ENCODE results near the gene CAMTA1. TPM values are rescaled to one million over a fixed set of nuclear protein-coding genes. Genes with fewer than 3 reads are reported as not detected.

CAMTA1 gene
- polyA plus RNA-seq, 3 donors from 2014 or later, result 52.7 to 89.0 (median 71.0) TPM

GRCh38 chr1:7387053-7387927 lies 602.0 kb downstream of the CAMTA1 start:
- Mint-ChIP-seq H3K27me3 (ENCODE audit: low read depth in 3 of 3) (peaks cover 0 to 2% (median 0%) of the 10 kb centered on the region in 3 donors), H3K9me3 (no peaks in the 10 kb centered on the region), H3K27ac (no peak overlapping the region), H3K4me3 (no peak overlapping the region), H3K4me1 (no peaks in the 10 kb centered on the region), H3K36me3 (no peaks in the 10 kb centered on the region)
- no peak for DNase-seq

GRCh38 chr1:7388141-7388487 lies 602.9 kb downstream of the CAMTA1 start:
- H3K36me3 Mint-ChIP-seq, result no peaks in the 10 kb centered on the region
- H3K4me3 Mint-ChIP-seq, result no peak overlapping the region
- DNase-seq, result no peak
- H3K27ac Mint-ChIP-seq, result no peak overlapping the region
- H3K9me3 Mint-ChIP-seq, result no peaks in the 10 kb centered on the region
- no peaks in the 10 kb centered on the region for H3K4me1 Mint-ChIP-seq
- H3K27me3 Mint-ChIP-seq (ENCODE audit: low read depth in 3 of 3), result peaks cover 0 to 2% (median 0%) of the 10 kb centered on the region in 3 donors

GRCh38 chr1:7388488-7389185 lies 603.4 kb downstream of the CAMTA1 start:
- Mint-ChIP-seq H3K27ac (no peak overlapping the region), H3K9me3 (no peaks in the 10 kb centered on the region), H3K4me3 (no peak overlapping the region), H3K4me1 (no peaks in the 10 kb centered on the region), H3K27me3 (ENCODE audit: low read depth in 3 of 3) (peaks cover 0 to 2% (median 0%) of the 10 kb centered on the region in 3 donors), H3K36me3 (no peaks in the 10 kb centered on the region)
- DNase-seq, result no peak

- DNase-seq, result no peak
- Mint-ChIP-seq H3K36me3 (no peaks in the 10 kb centered on the region), H3K9me3 (no peaks in the 10 kb centered on the region)
Measured at GRCh38 chr1:7389201-7389905, 604.1 kb downstream of the CAMTA1 start.

GRCh38 chr1:7389906-7390603 lies 604.8 kb downstream of the CAMTA1 start:
- H3K27ac Mint-ChIP-seq, result no peak overlapping the region
- no peak for DNase-seq

More at GRCh38 chr1:7389201-7389905, 604.1 kb downstream of the CAMTA1 start:
- Mint-ChIP-seq H3K27ac (no peak overlapping the region), H3K4me1 (no peaks in the 10 kb centered on the region), H3K4me3 (no peak overlapping the region), H3K27me3 (ENCODE audit: low read depth in 3 of 3) (peaks cover 0 to 2% (median 0%) of the 10 kb centered on the region in 3 donors)

GRCh38 chr1:7390604-7391000 lies 605.3 kb downstream of the CAMTA1 start:
- Mint-ChIP-seq H3K27ac (no peak overlapping the region), H3K27me3 (ENCODE audit: low read depth in 3 of 3) (peaks cover 0 to 2% (median 2%) of the 10 kb centered on the region in 3 donors), H3K9me3 (no peaks in the 10 kb centered on the region), H3K36me3 (no peaks in the 10 kb centered on the region), H3K4me3 (no peak overlapping the region), H3K4me1 (no peaks in the 10 kb centered on the region)
- no peak for DNase-seq

More at GRCh38 chr1:7389906-7390603, 604.8 kb downstream of the CAMTA1 start:
- H3K27me3 Mint-ChIP-seq (ENCODE audit: low read depth in 3 of 3), result peaks cover 0 to 2% (median 0%) of the 10 kb centered on the region in 3 donors
- H3K4me3 Mint-ChIP-seq, result no peak overlapping the region
- H3K4me1 Mint-ChIP-seq, result no peaks in the 10 kb centered on the region
- H3K36me3 Mint-ChIP-seq, result no peaks in the 10 kb centered on the region
- no peaks in the 10 kb centered on the region for H3K9me3 Mint-ChIP-seq

- H3K27me3 Mint-ChIP-seq (ENCODE audit: low read depth in 3 of 3), result peaks cover 0 to 5% (median 4%) of the 10 kb centered on the region in 3 donors
- H3K4me1 Mint-ChIP-seq, result no peaks in the 10 kb centered on the region
Measured at GRCh38 chr1:7393136-7393535, 607.9 kb downstream of the CAMTA1 start.

GRCh38 chr1:7395251-7395650 lies 610.0 kb downstream of the CAMTA1 start:
- no peak overlapping the region for H3K27ac Mint-ChIP-seq
- H3K4me3 Mint-ChIP-seq, result no peak overlapping the region
- H3K36me3 Mint-ChIP-seq, result no peaks in the 10 kb centered on the region
- H3K9me3 Mint-ChIP-seq, result peaks cover 0 to 2% (median under 1%) of the 10 kb centered on the region in 6 donors
- no peaks in the 10 kb centered on the region for H3K4me1 Mint-ChIP-seq
- peaks cover 0 to 11% (median 5%) of the 10 kb centered on the region in 3 donors for H3K27me3 Mint-ChIP-seq (ENCODE audit: low read depth in 3 of 3)
- DNase-seq, result no peak

More at GRCh38 chr1:7393136-7393535, 607.9 kb downstream of the CAMTA1 start:
- Mint-ChIP-seq H3K36me3 (no peaks in the 10 kb centered on the region), H3K4me3 (no peak overlapping the region), H3K27ac (no peak overlapping the region), H3K9me3 (no peaks in the 10 kb centered on the region)
- no peak for DNase-seq

GRCh38 chr1:7398982-7399381 lies 613.7 kb downstream of the CAMTA1 start:
- Mint-ChIP-seq H3K4me3 (no peak overlapping the region), H3K4me1 (no peaks in the 10 kb centered on the region), H3K27ac (no peak overlapping the region), H3K36me3 (no peaks in the 10 kb centered on the region), H3K27me3 (ENCODE audit: low read depth in 3 of 3) (peaks cover 6 to 11% (median 6%) of the 10 kb centered on the region in 3 donors), H3K9me3 (peaks cover 0 to 6% (median 1%) of the 10 kb centered on the region in 6 donors)
- no peak for DNase-seq

GRCh38 chr1:7399514-7400125 lies 614.4 kb downstream of the CAMTA1 start:
- no peaks in the 10 kb centered on the region for H3K36me3 Mint-ChIP-seq
- no peak overlapping the region for H3K4me3 Mint-ChIP-seq
- peaks cover 10 to 11% (median 11%) of the 10 kb centered on the region in 3 donors for H3K27me3 Mint-ChIP-seq (ENCODE audit: low read depth in 3 of 3)
- peaks cover 0 to 6% (median 1%) of the 10 kb centered on the region in 6 donors for H3K9me3 Mint-ChIP-seq
- H3K4me1 Mint-ChIP-seq, result no peaks in the 10 kb centered on the region
- DNase-seq, result no peak
- no peak overlapping the region for H3K27ac Mint-ChIP-seq

GRCh38 chr1:7400566-7400965 lies 615.3 kb downstream of the CAMTA1 start:
- Mint-ChIP-seq H3K36me3 (no peaks in the 10 kb centered on the region), H3K9me3 (peaks cover 0 to 6% (median 1%) of the 10 kb centered on the region in 6 donors), H3K4me1 (no peaks in the 10 kb centered on the region), H3K27ac (no peak overlapping the region), H3K4me3 (no peak overlapping the region), H3K27me3 (ENCODE audit: low read depth in 3 of 3) (peaks cover 11 to 15% (median 11%) of the 10 kb centered on the region in 3 donors)
- no peak for DNase-seq

- no peak overlapping the region for H3K27ac Mint-ChIP-seq
- no peaks in the 10 kb centered on the region for H3K4me1 Mint-ChIP-seq
- no peak for DNase-seq
- no peaks in the 10 kb centered on the region for H3K36me3 Mint-ChIP-seq
- H3K4me3 Mint-ChIP-seq, result no peak overlapping the region
- peaks cover 0 to 6% (median 1%) of the 10 kb centered on the region in 6 donors for H3K9me3 Mint-ChIP-seq
- peaks cover 11 to 15% (median 11%) of the 10 kb centered on the region in 3 donors for H3K27me3 Mint-ChIP-seq (ENCODE audit: low read depth in 3 of 3)
Measured at GRCh38 chr1:7401814-7402547, 616.7 kb downstream of the CAMTA1 start.

Data from immature natural killer cell (primary cell).